NCI-H748 (cell line): ENCODE data around the gene SMC2.

ENCODE experiments used
- DNase-seq: peaks from one replicate; lab custom pipeline; 2025; ENCODE audit not compliant: unreplicated experiment; lab: John Stamatoyannopoulos, UW

Gene SMC2

GRCh38 chr9:104093647-104094533, at the start of gene SMC2:
TSS of gene SMC2 (plus strand) at chr9:104094309. CDS start at chr9:104095385, 1,076 bp downstream.
- DNase-seq = peak; percentile 96

GRCh38 chr9:104068546-104068945, 25.6 kb upstream of the SMC2 start:
- no peak for DNase-seq

- DNase-seq = no peak
Observed at GRCh38 chr9:104069288-104069687, 24.8 kb upstream of the SMC2 start.

GRCh38 chr9:104071589-104071988, 22.5 kb upstream of the SMC2 start:
- DNase-seq = no peak

- DNase-seq = no peak
Observed at GRCh38 chr9:104073098-104073769, 20.9 kb upstream of the SMC2 start.

GRCh38 chr9:104073770-104074133, 20.4 kb upstream of the SMC2 start:
- no peak for DNase-seq

GRCh38 chr9:104074876-104075275, 19.2 kb upstream of the SMC2 start:
- DNase-seq = no peak

- no peak for DNase-seq
Observed at GRCh38 chr9:104075801-104076753, 18.0 kb upstream of the SMC2 start.

- no peak for DNase-seq
Observed at GRCh38 chr9:104078596-104078995, 15.5 kb upstream of the SMC2 start.

GRCh38 chr9:104080983-104081382, 13.1 kb upstream of the SMC2 start:
- DNase-seq = peak; percentile 21

GRCh38 chr9:104082168-104082567, 11.9 kb upstream of the SMC2 start:
- DNase-seq = no peak

- no peak for DNase-seq
Observed at GRCh38 chr9:104085525-104085924, 8.6 kb upstream of the SMC2 start.

GRCh38 chr9:104087894-104088293, 6.2 kb upstream of the SMC2 start:
- DNase-seq = no peak

GRCh38 chr9:104088416-104088815, 5.7 kb upstream of the SMC2 start:
- no peak for DNase-seq

- peak; percentile 43 for DNase-seq
Observed at GRCh38 chr9:104090578-104090977, 3.5 kb upstream of the SMC2 start.

GRCh38 chr9:104091116-104091515, 3.0 kb upstream of the SMC2 start:
- peak; percentile 93 for DNase-seq

- DNase-seq = peak; percentile 90
Observed at GRCh38 chr9:104091708-104092107, 2.4 kb upstream of the SMC2 start.

GRCh38 chr9:104092192-104092591, 1.9 kb upstream of the SMC2 start:
- no peak for DNase-seq

- peak; percentile 63 for DNase-seq
Observed at GRCh38 chr9:104092875-104093600, 1.1 kb upstream of the SMC2 start.

- DNase-seq = peak; percentile 77
Observed at GRCh38 chr9:104094534-104095015, 466 bp downstream of the SMC2 start.
